AG09319 (cell line): ENCODE data around the gene TIMM44.
A peak's percentile ranks its signal among the peaks of the same experiment; 100 is the strongest.

Experiments used
- DNase-seq: peaks from one replicate; pipeline ENCODE4 v3.0.0-alpha.2; 2010; ENCODE audit warnings: low read depth; ENCODE audit errors: extremely low read depth
- CTCF ChIP-seq: IDR thresholded peaks from 2 replicates; pipeline ENCODE4 v1.5.1; 2011; ENCODE audit warnings: low read depth, mild to moderate bottlenecking, inconsistent platforms, low read length, moderate library complexity

Gene TIMM44

GRCh38 chr19:7976461-7976860, 33.0 kb upstream of the TIMM44 start:
- no peak for TF ChIP-seq CTCF
- DNase-seq = no peak

- TF ChIP-seq CTCF = no peak
- no peak for DNase-seq
These were observed 31.6 kb upstream of the TIMM44 start for GRCh38 chr19:7975037-7975436.

GRCh38 chr19:7973883-7974282, 30.4 kb upstream of the TIMM44 start:
- no peak for TF ChIP-seq CTCF

GRCh38 chr19:7971553-7972520, 28.4 kb upstream of the TIMM44 start:
- no peak for DNase-seq
- no peak for TF ChIP-seq CTCF

More at GRCh38 chr19:7973883-7974282, 30.4 kb upstream of the TIMM44 start:
- no peak for DNase-seq

GRCh38 chr19:7970716-7971448, 27.4 kb upstream of the TIMM44 start:
- peak; percentile 83 for TF ChIP-seq CTCF
- DNase-seq = no peak

- TF ChIP-seq CTCF = no peak
These were observed 26.1 kb upstream of the TIMM44 start for GRCh38 chr19:7969555-7969939.

GRCh38 chr19:7968796-7969554, 25.5 kb upstream of the TIMM44 start:
- TF ChIP-seq CTCF = no peak
- no peak for DNase-seq

More at GRCh38 chr19:7969555-7969939, 26.1 kb upstream of the TIMM44 start:
- no peak for DNase-seq
